Activated CD4-positive, alpha-beta memory T cell treated with anti-CD3 and anti-CD28 coated beads for 36 hours (primary cell): ENCODE data around the gene IFRD1. TPM values are rescaled to one million over a fixed set of nuclear protein-coding genes. Genes with fewer than 3 reads are reported as not detected.
"Not testable (repeated sequence)": the region's sequence is repeated elsewhere in the genome, so short reads cannot be mapped to it uniquely, and the experiment has no call there.

Source experiments
- CTCF ChIA-PET: fragments of 350-600 bp; sonication (Branson Sonifier 250); formaldehyde crosslinking; loops from one replicate; lab custom pipeline; 2021; ENCODE audit warnings: antibody characterized with exemption, inconsistent platforms; lab: Charles Lee
- POLR2A ChIA-PET: fragments of 350-600 bp; sonication (Branson Sonifier 250); formaldehyde crosslinking; loops from one replicate; lab custom pipeline; 2021; ENCODE audit warnings: antibody characterized with exemption; lab: Charles Lee
- DNase-seq: peaks from one replicate; pipeline ENCODE4 v3.0.0-alpha.2; 2020
- H3K27ac Mint-ChIP-seq: one replicate; pipeline ENCODE4 v1.8.0; 2021; ENCODE audit warnings: mixed read lengths
- H3K27me3 Mint-ChIP-seq: one replicate; pipeline ENCODE4 v1.8.0; 2021; ENCODE audit warnings: mixed read lengths
- H3K36me3 Mint-ChIP-seq: one replicate; pipeline ENCODE4 v1.8.0; 2021; ENCODE audit warnings: mixed read lengths
- H3K4me1 Mint-ChIP-seq: one replicate; pipeline ENCODE4 v1.8.0; 2021; ENCODE audit warnings: low read depth, mixed read lengths
- H3K4me3 Mint-ChIP-seq: one replicate; pipeline ENCODE4 v1.8.0; 2021; ENCODE audit warnings: mild to moderate bottlenecking, mixed read lengths
- H3K9me3 Mint-ChIP-seq: one replicate; pipeline ENCODE4 v1.8.0; 2021; ENCODE audit warnings: mixed read lengths
- intact Hi-C: fragments of 100-400 bp; cut with micrococcal nuclease; formaldehyde crosslinking; loops from one replicate; pipeline ENCODE4 v1.15.1; 2023
- total RNA-seq, 2 experiments: library from RNA; stranded (reverse); gene quantifications; one replicate each; pipeline ENCODE4 v1.2.3, GENCODE V29; 2021

The IFRD1 gene
- total RNA-seq, 2 experiments from 2014 or later: 43.4 to 49.7 TPM

DNA sequence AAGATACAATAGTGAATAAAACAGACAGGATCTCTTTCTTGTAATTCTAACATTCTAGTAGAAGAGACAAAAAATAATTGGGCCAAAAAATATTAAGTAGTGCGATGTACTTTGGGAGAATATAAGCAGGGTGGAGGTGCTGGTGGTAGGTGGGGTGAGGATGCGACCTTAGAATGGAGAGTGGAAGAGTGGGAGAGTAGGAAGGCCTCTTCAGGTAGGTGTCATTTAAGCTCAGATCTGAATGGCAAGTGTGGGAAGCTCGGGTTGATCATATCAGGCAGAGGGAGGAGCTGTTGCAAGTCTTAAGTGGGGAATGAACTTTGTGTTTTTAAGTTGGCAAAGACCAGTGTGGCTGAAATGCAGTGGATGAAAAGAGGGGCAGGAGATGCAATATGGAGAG lies 3.8 kb upstream of the IFRD1 start:
- Mint-ChIP-seq H3K27ac (no peak overlapping the region), H3K4me1 (peaks cover 17% of the 10 kb centered on the region), H3K9me3 (no peaks in the 10 kb centered on the region), H3K36me3 (peaks cover 1% of the 10 kb centered on the region), H3K4me3 (no peak overlapping the region), H3K27me3 (no peaks in the 10 kb centered on the region)
- ChIA-PET POLR2A (no interaction called here), CTCF (no interaction called here)
- intact Hi-C loops: no loop called here
- no peak for DNase-seq

DNA sequence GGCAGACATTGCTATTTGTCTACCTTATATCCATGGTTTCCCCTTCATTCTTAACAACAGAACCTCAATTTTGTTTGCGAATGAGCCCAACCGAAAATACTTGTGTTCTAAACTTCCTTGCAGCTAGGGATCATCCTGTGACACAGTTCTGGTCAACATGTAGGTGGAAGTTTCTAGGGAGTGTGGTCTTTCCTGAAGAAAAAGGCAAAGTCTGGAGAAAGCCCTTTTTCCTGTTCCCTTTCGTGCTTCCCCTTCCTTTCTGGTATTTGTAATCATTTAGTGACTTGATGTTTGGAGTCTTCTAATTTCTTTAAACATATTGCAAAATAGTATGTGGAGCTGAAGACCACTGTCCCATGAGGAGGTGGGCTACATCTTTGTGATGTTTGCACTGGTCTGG lies 2.9 kb upstream of the IFRD1 start:
- H3K4me3 Mint-ChIP-seq: no peak overlapping the region
- H3K4me1 Mint-ChIP-seq: peaks cover 25% of the 10 kb centered on the region
- H3K27ac Mint-ChIP-seq: no peak overlapping the region
- no peak for DNase-seq
- H3K36me3 Mint-ChIP-seq: peaks cover 3% of the 10 kb centered on the region
- H3K9me3 Mint-ChIP-seq: no peaks in the 10 kb centered on the region
- intact Hi-C loops: no loop called here
- ChIA-PET POLR2A (no interaction called here), CTCF (no interaction called here)
- no peaks in the 10 kb centered on the region for H3K27me3 Mint-ChIP-seq

DNA sequence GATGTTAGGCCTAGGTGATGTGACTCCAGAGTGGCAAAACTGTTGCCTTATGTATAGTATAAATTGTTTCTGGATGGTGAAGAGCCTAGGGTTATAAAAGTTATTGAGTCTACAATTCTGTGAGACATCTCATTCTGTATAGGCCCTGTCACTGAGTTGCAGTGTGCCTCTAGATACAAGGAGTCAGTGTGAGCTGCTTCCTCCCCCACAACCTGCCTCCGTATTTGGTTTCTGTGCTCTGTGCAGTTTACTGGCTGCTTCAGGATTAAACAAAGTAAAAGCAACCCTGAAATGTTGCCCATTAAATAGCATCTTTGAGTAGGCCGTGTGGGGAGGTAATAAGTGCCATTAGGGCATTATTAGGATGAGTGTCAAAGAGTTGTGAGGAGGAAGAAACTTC lies 1.9 kb upstream of the IFRD1 start:
- Mint-ChIP-seq H3K27me3 (no peaks in the 10 kb centered on the region), H3K4me3 (no peak overlapping the region), H3K4me1 (peaks cover 32% of the 10 kb centered on the region), H3K9me3 (no peaks in the 10 kb centered on the region), H3K27ac (peak overlapping the region; percentile 96), H3K36me3 (peaks cover 3% of the 10 kb centered on the region)
- intact Hi-C loops: no loop called here
- DNase-seq: no peak
- ChIA-PET CTCF (interaction anchor here (1.2 kb wide), 1 partner anchor 490 kb away, joined by 3 read pairs; no protein-coding TSS in a partner anchor), POLR2A (no interaction called here)

DNA sequence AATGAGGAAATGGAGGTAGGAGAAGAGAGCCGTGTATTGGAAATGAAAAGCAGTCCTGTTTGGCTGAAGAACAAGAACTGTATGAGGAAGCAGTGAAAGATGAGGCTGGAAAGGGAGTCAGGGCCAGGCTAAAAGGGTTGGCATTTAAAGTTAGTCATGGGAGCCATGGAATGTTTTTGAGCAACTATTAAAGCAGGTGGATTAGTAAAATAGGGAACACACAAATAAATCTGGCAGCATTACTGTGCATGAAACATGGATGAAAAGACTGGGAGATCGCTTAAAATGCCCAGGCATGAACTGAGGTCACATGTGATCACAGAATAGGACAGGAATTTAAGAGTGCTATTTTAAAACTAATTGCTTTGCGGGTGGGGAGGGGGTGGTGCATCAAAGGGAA lies 1.4 kb upstream of the IFRD1 start:
- intact Hi-C loops: loop anchor here (1.0 kb wide), 2 partner anchors 57 to 887 kb away; partner anchors contain the start of gene IMMP2L
- peaks cover 3% of the 10 kb centered on the region for H3K36me3 Mint-ChIP-seq
- POLR2A ChIA-PET: interaction anchor here (0.9 to 1.4 kb wide), 2 partner anchors 18 to 491 kb away, joined by 3 read pairs; a partner anchor contains a TSS
- peak overlapping the region; percentile 96 for H3K4me3 Mint-ChIP-seq
- H3K27ac Mint-ChIP-seq: peak overlapping the region; percentile 96
- H3K9me3 Mint-ChIP-seq: no peaks in the 10 kb centered on the region
- DNase-seq: no peak
- H3K27me3 Mint-ChIP-seq: no peaks in the 10 kb centered on the region
- H3K4me1 Mint-ChIP-seq: peaks cover 33% of the 10 kb centered on the region
- CTCF ChIA-PET: interaction anchor here (1.2 kb wide), 1 partner anchor 490 kb away, joined by 3 read pairs; no protein-coding TSS in a partner anchor

DNA sequence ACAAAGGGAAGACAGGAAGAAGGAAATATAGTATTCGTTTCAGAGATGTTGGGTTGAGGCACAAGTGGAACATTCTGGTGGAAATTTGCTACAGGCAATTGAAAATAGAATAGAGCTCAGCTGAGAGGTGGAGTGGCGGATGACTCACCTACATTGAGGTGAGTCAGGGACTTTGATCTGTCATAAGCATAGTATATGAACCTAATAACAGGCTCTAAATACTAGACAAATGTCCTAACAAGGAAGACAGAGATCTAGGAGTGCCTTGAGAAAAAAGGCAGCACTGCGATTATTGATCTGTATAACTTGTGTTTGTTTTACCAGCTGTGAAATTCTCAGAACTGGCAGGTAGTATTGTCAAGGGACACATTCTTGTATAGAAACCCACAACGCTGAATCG lies 907 bp upstream of the IFRD1 start:
- Mint-ChIP-seq H3K4me3 (peak overlapping the region; percentile 96), H3K4me1 (peaks cover 33% of the 10 kb centered on the region), H3K27me3 (no peaks in the 10 kb centered on the region), H3K9me3 (no peaks in the 10 kb centered on the region), H3K36me3 (peaks cover 3% of the 10 kb centered on the region), H3K27ac (peak overlapping the region; percentile 96)
- intact Hi-C loops: loop anchor here (1.0 kb wide), 2 partner anchors 57 to 887 kb away; partner anchors contain the start of gene IMMP2L
- ChIA-PET POLR2A (interaction anchor here (0.9 to 2.5 kb wide), 3 partner anchors 18 to 490 kb away, joined by 3 to 23 read pairs (median 3); partner anchors contain the start of genes DOCK4 and ZNF277), CTCF (interaction anchor here (1.2 kb wide), 1 partner anchor 489 kb away, joined by 3 read pairs; no protein-coding TSS in a partner anchor)
- DNase-seq: peak; percentile 71

DNA sequence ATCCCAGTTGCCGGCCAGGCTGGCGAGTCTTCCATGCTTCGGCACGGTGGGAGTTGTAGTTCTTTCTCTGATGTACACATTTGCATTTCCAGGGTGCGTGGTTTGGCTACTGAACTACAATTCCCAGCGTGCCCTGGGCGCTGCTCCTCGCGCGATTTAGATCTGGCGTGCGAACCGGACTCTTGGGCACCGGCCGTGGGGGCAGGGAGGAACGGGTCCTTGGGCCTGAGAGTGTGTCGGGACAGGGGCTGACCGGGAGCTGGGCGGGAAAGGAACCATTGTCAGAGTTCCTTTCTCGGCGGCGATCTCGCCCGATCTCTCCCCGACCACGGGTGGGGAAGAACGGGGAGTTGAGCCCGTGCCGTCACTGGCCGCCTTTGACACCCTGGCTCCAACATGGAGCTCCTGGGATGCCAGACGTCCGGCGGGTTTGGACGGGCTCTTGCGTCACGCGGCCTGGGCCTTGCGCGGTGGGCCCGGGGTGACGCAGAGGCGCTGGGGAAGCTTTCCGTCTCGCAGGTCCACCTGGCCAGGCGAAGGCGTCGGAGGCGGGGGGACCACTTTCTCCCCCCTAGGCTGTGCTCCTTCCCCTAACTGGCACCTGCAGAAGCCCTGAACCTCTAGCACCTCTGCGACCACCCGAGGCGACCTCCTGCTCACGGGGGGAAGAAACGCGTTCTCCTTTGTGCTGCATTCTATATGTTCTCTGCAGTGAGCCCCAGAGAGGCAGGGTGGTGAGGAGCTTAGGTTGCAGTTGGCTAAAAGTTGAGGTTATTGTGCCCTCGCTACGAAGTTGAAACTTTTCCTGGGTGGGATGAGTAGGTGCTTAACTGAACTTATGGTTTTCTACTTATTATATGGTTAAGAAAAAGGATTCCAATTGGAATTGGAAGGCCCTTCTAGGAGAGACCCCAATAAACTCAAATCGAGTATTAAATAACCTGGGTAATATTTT lies 824 bp downstream of the IFRD1 start:
- CTCF ChIA-PET: interaction anchor here (0.6 to 1.5 kb wide), 4 partner anchors 10 to 710 kb away, joined by 3 to 6 read pairs (median 3); no protein-coding TSS in a partner anchor
- POLR2A ChIA-PET: interaction anchor here (0.5 to 2.5 kb wide), 9 partner anchors 9 to 640 kb away, joined by 3 to 26 read pairs (median 3); partner anchors contain the start of genes DOCK4 and ZNF277
- Mint-ChIP-seq H3K27ac (peak overlapping the region; percentile 96), H3K9me3 (no peaks in the 10 kb centered on the region), H3K36me3 (peaks cover 8% of the 10 kb centered on the region), H3K4me1 (peaks cover 35% of the 10 kb centered on the region), H3K27me3 (no peaks in the 10 kb centered on the region), H3K4me3 (peak overlapping the region; percentile 96)
- peak; percentile 92 for DNase-seq
- intact Hi-C loops: loop anchor here (1.0 to 10.0 kb wide), 8 partner anchors 29 to 1356 kb away; partner anchors contain the start of genes DOCK4, LRRN3, SMIM30 and TMEM168

DNA sequence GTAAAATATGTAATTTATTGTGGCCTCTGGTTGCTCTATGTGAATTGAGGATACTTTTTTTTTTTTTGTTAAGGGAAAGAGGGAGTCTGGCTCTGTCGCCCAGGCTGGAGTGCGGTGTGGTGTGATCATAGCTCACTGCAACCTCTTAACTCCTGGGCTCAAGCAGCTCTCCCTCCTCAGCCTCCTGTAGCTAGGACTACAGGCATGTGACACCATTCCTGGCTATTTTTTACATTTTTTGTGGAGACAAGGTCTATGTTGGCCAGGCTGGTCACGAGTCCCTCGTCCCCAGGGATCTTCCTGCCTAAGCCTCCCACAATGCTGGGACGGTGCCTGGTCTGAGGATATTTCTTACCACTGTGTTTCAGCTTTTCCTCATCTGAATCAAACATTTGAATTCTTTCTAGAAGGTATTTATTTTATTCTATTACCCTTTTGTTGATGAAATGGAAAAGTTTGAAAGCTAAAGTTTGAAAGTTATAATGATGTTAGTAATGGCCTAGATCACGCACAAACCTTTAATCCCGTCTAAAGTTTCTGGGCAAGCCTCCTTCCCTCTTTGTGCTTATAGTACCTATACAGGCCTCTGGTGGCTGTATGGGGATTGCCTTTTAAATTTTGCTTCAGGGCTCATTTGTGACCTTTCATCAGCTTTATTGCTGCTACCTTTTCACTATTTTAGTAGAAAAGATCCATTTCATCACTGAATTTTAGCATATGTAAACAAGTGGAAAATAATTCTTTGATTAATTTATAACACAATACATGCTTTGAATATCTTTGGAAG lies 2.0 kb downstream of the IFRD1 start:
- H3K4me1 Mint-ChIP-seq: peaks cover 35% of the 10 kb centered on the region

DNA sequence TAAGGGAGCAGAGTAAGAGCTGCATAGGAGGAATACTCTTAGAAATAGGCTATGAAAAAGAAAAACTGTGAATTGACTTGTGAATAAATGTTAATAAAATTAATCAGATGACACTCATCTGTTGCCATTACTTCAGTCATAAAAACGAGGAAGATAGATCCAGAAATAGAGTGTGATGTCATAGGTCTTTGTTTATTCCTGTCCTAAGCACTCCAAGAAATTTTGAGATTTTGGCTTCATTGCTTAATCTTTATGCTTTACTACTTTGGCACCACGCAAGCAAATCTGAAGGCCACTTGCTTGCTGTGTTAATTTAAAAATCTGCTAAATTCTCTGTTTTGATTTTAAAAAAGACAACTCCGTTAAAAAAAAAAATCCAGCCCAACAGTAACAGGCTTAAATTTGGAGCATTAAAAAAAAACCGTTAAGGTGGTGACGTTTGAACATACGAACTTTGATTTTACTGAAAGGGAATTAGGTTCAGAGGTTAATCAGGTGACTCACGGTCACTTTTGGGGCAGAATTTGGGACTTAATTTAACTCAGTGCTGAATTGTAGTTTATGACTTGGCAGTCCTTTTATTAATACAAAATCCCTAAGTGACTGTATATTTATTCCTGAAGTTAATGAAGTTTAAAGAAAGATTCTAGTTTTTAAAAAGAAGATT lies 3.4 kb downstream of the IFRD1 start:
- Mint-ChIP-seq H3K27ac (no peak overlapping the region), H3K27me3 (no peaks in the 10 kb centered on the region), H3K36me3 (peaks cover 15% of the 10 kb centered on the region), H3K4me1 (peaks cover 30% of the 10 kb centered on the region), H3K4me3 (no peak overlapping the region), H3K9me3 (no peaks in the 10 kb centered on the region)
- no peak for DNase-seq
- ChIA-PET POLR2A (no interaction called here), CTCF (interaction anchor here (0.7 kb wide), 1 partner anchor 238 kb away, joined by 3 read pairs; no protein-coding TSS in a partner anchor)
- intact Hi-C loops: loop anchor here (5.0 to 10.0 kb wide), 2 partner anchors 104 to 1359 kb away; partner anchors contain the start of gene LRRN3

More for the DNA sequence above, 2.0 kb downstream of the IFRD1 start:
- intact Hi-C loops: loop anchor here (5.0 to 10.0 kb wide), 2 partner anchors 105 to 1357 kb away; partner anchors contain the start of gene LRRN3
- H3K4me3 Mint-ChIP-seq: peak overlapping the region; percentile 96
- no peaks in the 10 kb centered on the region for H3K27me3 Mint-ChIP-seq
- H3K36me3 Mint-ChIP-seq: peaks cover 11% of the 10 kb centered on the region
- peak overlapping the region; percentile 39 for H3K27ac Mint-ChIP-seq
- DNase-seq: no peak
- ChIA-PET CTCF (interaction anchor here (0.5 to 1.5 kb wide), 5 partner anchors 11 to 246 kb away, joined by 3 to 9 read pairs (median 6); partner anchors contain the start of genes DOCK4 and ZNF277), POLR2A (interaction anchor here (0.5 to 2.4 kb wide), 2 partner anchors 8 to 1378 kb away, joined by 5 to 26 read pairs; no protein-coding TSS in a partner anchor)
- H3K9me3 Mint-ChIP-seq: no peaks in the 10 kb centered on the region

DNA sequence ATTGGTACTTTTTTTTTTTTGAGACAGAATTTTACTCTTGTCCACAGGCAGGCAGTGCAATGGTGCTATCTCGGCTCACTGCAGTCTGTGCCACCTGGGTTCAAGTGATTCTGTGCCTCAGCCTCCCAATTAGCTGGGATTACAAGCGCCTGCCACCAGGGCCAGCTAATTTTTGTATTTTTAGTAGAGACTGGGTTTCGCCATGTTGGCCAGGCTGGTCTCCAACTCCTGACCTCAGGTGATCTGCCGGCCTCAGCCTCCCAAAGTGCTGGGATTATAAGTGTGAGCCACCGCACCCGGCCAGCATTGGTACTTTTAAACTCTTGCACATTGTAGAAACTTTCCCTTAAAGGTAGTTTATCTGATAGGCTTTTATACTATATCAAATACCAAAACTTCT lies 3.9 kb downstream of the IFRD1 start:
- POLR2A ChIA-PET, DNase-seq, H3K4me3 Mint-ChIP-seq, H3K27ac Mint-ChIP-seq, CTCF ChIA-PET, H3K27me3 Mint-ChIP-seq, H3K9me3 Mint-ChIP-seq: not testable (repeated sequence)
- Mint-ChIP-seq H3K4me1 (peaks cover 25% of the 10 kb centered on the region), H3K36me3 (peaks cover 19% of the 10 kb centered on the region)
- intact Hi-C loops: loop anchor here (5.0 to 10.0 kb wide), 2 partner anchors 103 to 1359 kb away; partner anchors contain the start of gene LRRN3

DNA sequence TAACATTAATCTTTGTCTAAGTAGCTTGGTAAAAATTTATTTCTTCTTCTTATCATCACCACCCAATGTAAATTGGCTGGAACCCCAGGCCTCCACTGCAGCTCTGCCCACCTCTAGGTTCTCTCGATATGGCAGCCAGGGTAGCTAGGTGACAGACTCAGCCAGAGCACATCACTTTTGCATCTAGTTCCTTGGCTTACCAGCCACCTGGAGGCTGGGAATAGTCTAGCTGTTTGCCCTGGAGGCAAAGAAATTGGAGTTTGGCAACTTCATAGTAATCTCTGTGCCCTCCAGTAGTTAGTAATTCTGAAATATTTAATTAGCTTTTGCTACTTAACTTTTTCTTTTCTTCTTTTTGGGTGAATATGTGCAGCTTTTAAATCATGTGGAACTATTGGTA lies 9.4 kb downstream of the IFRD1 start:
- DNase-seq: no peak
- CTCF ChIA-PET: interaction anchor here (0.6 to 0.7 kb wide), 2 partner anchors 244 to 707 kb away, joined by 3 read pairs; no protein-coding TSS in a partner anchor
- Mint-ChIP-seq H3K27me3 (no peaks in the 10 kb centered on the region), H3K36me3 (peaks cover 52% of the 10 kb centered on the region), H3K9me3 (no peaks in the 10 kb centered on the region), H3K27ac (no peak overlapping the region), H3K4me3 (no peak overlapping the region), H3K4me1 (no peaks in the 10 kb centered on the region)
- intact Hi-C loops: loop anchor here (10.0 kb wide), 1 partner anchor 1365 kb away; the partner anchor contains the start of gene LRRN3
- POLR2A ChIA-PET: interaction anchor here (3.3 kb wide), 1 partner anchor 9 kb away, joined by 26 read pairs; the partner anchor contains the start of gene IFRD1
